Measurements from ENCODE around the gene GPR141. TPM values are rescaled to one million over a fixed set of nuclear protein-coding genes. Genes with fewer than 3 reads are reported as not detected.

The GPR141 gene
- total RNA-seq, 1 donor from 2014 or later = not detected

- no peak for TF ChIP-seq CTCF (IDR thresholded peaks at IDR 0.05; ENCODE audit: partially characterized antibody, unreplicated experiment)
- Mint-ChIP-seq H3K4me3 (ENCODE audit: unreplicated experiment) (no peak overlapping the region), H3K4me1 (ENCODE audit: low read depth, unreplicated experiment) (peaks cover 2% of the 10 kb centered on the region), H3K27ac (ENCODE audit: unreplicated experiment) (no peak overlapping the region), H3K9me3 (ENCODE audit: unreplicated experiment) (no peaks in the 10 kb centered on the region), H3K36me3 (ENCODE audit: unreplicated experiment) (no peaks in the 10 kb centered on the region), H3K27me3 (ENCODE audit: unreplicated experiment) (peaks cover 3% of the 10 kb centered on the region)
- no peak for DNase-seq
These were observed 7.8 kb upstream of the GPR141 start for GRCh38 chr7:37675749-37676148.

GRCh38 chr7:37684927-37685326 is 1.4 kb downstream of the GPR141 start:
- no peak for DNase-seq
- TF ChIP-seq CTCF (IDR thresholded peaks at IDR 0.05; ENCODE audit: partially characterized antibody, unreplicated experiment) = no peak
- no peaks in the 10 kb centered on the region for H3K36me3 Mint-ChIP-seq (ENCODE audit: unreplicated experiment)
- peaks cover 8% of the 10 kb centered on the region for H3K4me1 Mint-ChIP-seq (ENCODE audit: low read depth, unreplicated experiment)
- H3K27ac Mint-ChIP-seq (ENCODE audit: unreplicated experiment) = no peak overlapping the region
- H3K27me3 Mint-ChIP-seq (ENCODE audit: unreplicated experiment) = no peaks in the 10 kb centered on the region
- no peaks in the 10 kb centered on the region for H3K9me3 Mint-ChIP-seq (ENCODE audit: unreplicated experiment)
- no peak overlapping the region for H3K4me3 Mint-ChIP-seq (ENCODE audit: unreplicated experiment)

GRCh38 chr7:37686556-37687345 is 3.2 kb downstream of the GPR141 start:
- no peak overlapping the region for H3K4me3 Mint-ChIP-seq (ENCODE audit: unreplicated experiment)
- no peak for TF ChIP-seq CTCF (IDR thresholded peaks at IDR 0.05; ENCODE audit: partially characterized antibody, unreplicated experiment)
- no peaks in the 10 kb centered on the region for H3K36me3 Mint-ChIP-seq (ENCODE audit: unreplicated experiment)
- DNase-seq = no peak
- peaks cover 7% of the 10 kb centered on the region for H3K4me1 Mint-ChIP-seq (ENCODE audit: low read depth, unreplicated experiment)
- no peaks in the 10 kb centered on the region for H3K27me3 Mint-ChIP-seq (ENCODE audit: unreplicated experiment)
- no peaks in the 10 kb centered on the region for H3K9me3 Mint-ChIP-seq (ENCODE audit: unreplicated experiment)
- H3K27ac Mint-ChIP-seq (ENCODE audit: unreplicated experiment) = no peak overlapping the region

- no peak for DNase-seq
- Mint-ChIP-seq H3K27ac (ENCODE audit: unreplicated experiment) (no peak overlapping the region), H3K27me3 (ENCODE audit: unreplicated experiment) (peaks cover 2% of the 10 kb centered on the region), H3K4me3 (ENCODE audit: unreplicated experiment) (no peak overlapping the region), H3K9me3 (ENCODE audit: unreplicated experiment) (peaks cover 2% of the 10 kb centered on the region), H3K4me1 (ENCODE audit: low read depth, unreplicated experiment) (peaks cover 13% of the 10 kb centered on the region), H3K36me3 (ENCODE audit: unreplicated experiment) (no peaks in the 10 kb centered on the region)
- TF ChIP-seq CTCF (IDR thresholded peaks at IDR 0.05; ENCODE audit: partially characterized antibody, unreplicated experiment) = no peak
These were observed 6.6 kb downstream of the GPR141 start for GRCh38 chr7:37690206-37690605.
